SU-DHL-6 (cell line): ENCODE measurements around the gene RHEB.

Experiments used
- H2AFZ ChIP-seq: fragments of 200-600 bp; sonication (generic); 2 replicates; pipeline ENCODE4 v1.6.1; 2014; ENCODE audit warnings: low read depth, mild to moderate bottlenecking, moderate library complexity, mixed read lengths, antibody characterized with exemption, low read length; ENCODE audit not compliant: severe bottlenecking
- H3F3A ChIP-seq: fragments of 200-600 bp; shearing (Covaris generic); 2 replicates; pipeline ENCODE4 v1.6.0; 2016; ENCODE audit warnings: antibody characterized with exemption, mild to moderate bottlenecking; ENCODE audit not compliant: insufficient read depth
- H3K27ac ChIP-seq: fragments of 200-600 bp; sonication (generic); 2 replicates; pipeline ENCODE4 v1.5.1; 2016; ENCODE audit warnings: low read depth, mild to moderate bottlenecking, low read length, moderate library complexity, mixed read lengths
- H3K27me3 ChIP-seq: fragments of 200-600 bp; sonication (generic), shearing (Covaris generic); 2 replicates; pipeline ENCODE4 v1.6.0; 2014; ENCODE audit warnings: mild to moderate bottlenecking, low read length
- H3K36me3 ChIP-seq: fragments of 200-600 bp; sonication (generic); 2 replicates; pipeline ENCODE4 v1.6.1; 2014; ENCODE audit warnings: mild to moderate bottlenecking, low read length, mixed read lengths
- H3K4me2 ChIP-seq: fragments of 300-600, 200-600 bp; shearing (Covaris generic), sonication (generic); 2 replicates; pipeline ENCODE4 v1.6.0; 2014; ENCODE audit warnings: low read length, low read depth, mild to moderate bottlenecking; ENCODE audit not compliant: poor library complexity, severe bottlenecking
- H3K4me3 ChIP-seq: fragments of 200-600 bp; sonication (generic); 2 replicates; pipeline ENCODE4 v1.5.1; 2014; ENCODE audit warnings: antibody characterized with exemption, low read length, mild to moderate bottlenecking, mixed read lengths; ENCODE audit not compliant: insufficient read depth, poor library complexity, severe bottlenecking
- H3K79me2 ChIP-seq: fragments of 200-600 bp; sonication (generic); 2 replicates; pipeline ENCODE4 v1.6.1; 2014; ENCODE audit warnings: mild to moderate bottlenecking, low read length, moderate library complexity; ENCODE audit not compliant: insufficient read depth
- H3K9ac ChIP-seq: fragments of 200-600 bp; sonication (generic); 2 replicates; pipeline ENCODE4 v1.7.0; 2014; ENCODE audit warnings: mild to moderate bottlenecking, low read length
- H3K9me2 ChIP-seq: fragments of 200-600 bp; sonication (generic); replicated peaks from 2 replicates; pipeline ENCODE4 v1.6.1; 2014; ENCODE audit warnings: low read length; ENCODE audit not compliant: insufficient read depth
- H3K9me3 ChIP-seq: fragments of 200-600 bp; sonication (generic); 2 replicates; pipeline ENCODE4 v1.6.1; 2014; ENCODE audit warnings: low read length, mixed read lengths; ENCODE audit not compliant: insufficient read depth
- H4K20me1 ChIP-seq: fragments of 200-600 bp; sonication (generic); 2 replicates; pipeline ENCODE4 v1.6.1; 2014; ENCODE audit warnings: low read depth, mild to moderate bottlenecking, antibody characterized with exemption, low read length, moderate library complexity, mixed read lengths
- EZH2phosphoT487 ChIP-seq: fragments of 200-600 bp; sonication (generic), shearing (Covaris generic); conservative IDR thresholded peaks from 2 replicates; pipeline ENCODE4 v1.6.1; 2018; ENCODE audit warnings: mild to moderate bottlenecking, antibody characterized with exemption, low read length, moderate library complexity, mixed read lengths
- TF ChIP-seq, protein P1 (sequence below): fragments of 200-600 bp; sonication (generic); IDR thresholded peaks from one replicate; pipeline ENCODE4 v1.5.1; 2017; ENCODE audit warnings: antibody characterized with exemption, mild to moderate bottlenecking, low read length, moderate library complexity; ENCODE audit not compliant: insufficient read depth, poor library complexity, severe bottlenecking

The RHEB gene

DNA sequence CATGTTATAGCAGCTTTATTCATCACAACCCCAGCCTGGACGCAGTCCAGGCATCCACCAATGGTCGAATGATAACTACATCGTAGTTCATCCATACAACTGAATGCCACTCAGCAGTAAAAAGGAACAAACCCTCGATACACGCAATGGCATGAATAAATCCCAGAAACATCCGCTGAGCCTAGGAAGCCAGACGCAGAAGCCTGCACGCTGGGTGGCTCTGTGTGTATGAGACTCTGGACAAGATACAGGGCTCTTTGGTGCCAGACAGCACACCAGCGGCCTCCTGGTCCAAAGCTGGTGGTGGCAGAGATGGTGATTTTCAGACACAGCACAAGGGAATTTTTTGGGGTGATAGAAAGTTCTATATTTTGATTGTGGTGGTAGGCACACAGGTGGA is 69.7 kb downstream of the RHEB start:
- H2AFZ ChIP-seq = no peak overlapping the region
- H3F3A ChIP-seq = no peaks in the 10 kb centered on the region
- no peak overlapping the region for H3K4me3 ChIP-seq
- H3K36me3 ChIP-seq = no peaks in the 10 kb centered on the region
- no peak for TF ChIP-seq EZH2phosphoT487
- TF ChIP-seq, protein P1, sequence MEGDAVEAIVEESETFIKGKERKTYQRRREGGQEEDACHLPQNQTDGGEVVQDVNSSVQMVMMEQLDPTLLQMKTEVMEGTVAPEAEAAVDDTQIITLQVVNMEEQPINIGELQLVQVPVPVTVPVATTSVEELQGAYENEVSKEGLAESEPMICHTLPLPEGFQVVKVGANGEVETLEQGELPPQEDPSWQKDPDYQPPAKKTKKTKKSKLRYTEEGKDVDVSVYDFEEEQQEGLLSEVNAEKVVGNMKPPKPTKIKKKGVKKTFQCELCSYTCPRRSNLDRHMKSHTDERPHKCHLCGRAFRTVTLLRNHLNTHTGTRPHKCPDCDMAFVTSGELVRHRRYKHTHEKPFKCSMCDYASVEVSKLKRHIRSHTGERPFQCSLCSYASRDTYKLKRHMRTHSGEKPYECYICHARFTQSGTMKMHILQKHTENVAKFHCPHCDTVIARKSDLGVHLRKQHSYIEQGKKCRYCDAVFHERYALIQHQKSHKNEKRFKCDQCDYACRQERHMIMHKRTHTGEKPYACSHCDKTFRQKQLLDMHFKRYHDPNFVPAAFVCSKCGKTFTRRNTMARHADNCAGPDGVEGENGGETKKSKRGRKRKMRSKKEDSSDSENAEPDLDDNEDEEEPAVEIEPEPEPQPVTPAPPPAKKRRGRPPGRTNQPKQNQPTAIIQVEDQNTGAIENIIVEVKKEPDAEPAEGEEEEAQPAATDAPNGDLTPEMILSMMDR = no peak
- no peaks in the 10 kb centered on the region for H3K27me3 ChIP-seq
- H3K27ac ChIP-seq = no peak overlapping the region
- H3K79me2 ChIP-seq = no peaks in the 10 kb centered on the region
- no peak overlapping the region for H3K9ac ChIP-seq
- no peaks in the 10 kb centered on the region for H3K9me2 ChIP-seq
- H3K9me3 ChIP-seq = no peaks in the 10 kb centered on the region
- no peaks in the 10 kb centered on the region for H4K20me1 ChIP-seq
- H3K4me2 ChIP-seq = no peak overlapping the region

DNA sequence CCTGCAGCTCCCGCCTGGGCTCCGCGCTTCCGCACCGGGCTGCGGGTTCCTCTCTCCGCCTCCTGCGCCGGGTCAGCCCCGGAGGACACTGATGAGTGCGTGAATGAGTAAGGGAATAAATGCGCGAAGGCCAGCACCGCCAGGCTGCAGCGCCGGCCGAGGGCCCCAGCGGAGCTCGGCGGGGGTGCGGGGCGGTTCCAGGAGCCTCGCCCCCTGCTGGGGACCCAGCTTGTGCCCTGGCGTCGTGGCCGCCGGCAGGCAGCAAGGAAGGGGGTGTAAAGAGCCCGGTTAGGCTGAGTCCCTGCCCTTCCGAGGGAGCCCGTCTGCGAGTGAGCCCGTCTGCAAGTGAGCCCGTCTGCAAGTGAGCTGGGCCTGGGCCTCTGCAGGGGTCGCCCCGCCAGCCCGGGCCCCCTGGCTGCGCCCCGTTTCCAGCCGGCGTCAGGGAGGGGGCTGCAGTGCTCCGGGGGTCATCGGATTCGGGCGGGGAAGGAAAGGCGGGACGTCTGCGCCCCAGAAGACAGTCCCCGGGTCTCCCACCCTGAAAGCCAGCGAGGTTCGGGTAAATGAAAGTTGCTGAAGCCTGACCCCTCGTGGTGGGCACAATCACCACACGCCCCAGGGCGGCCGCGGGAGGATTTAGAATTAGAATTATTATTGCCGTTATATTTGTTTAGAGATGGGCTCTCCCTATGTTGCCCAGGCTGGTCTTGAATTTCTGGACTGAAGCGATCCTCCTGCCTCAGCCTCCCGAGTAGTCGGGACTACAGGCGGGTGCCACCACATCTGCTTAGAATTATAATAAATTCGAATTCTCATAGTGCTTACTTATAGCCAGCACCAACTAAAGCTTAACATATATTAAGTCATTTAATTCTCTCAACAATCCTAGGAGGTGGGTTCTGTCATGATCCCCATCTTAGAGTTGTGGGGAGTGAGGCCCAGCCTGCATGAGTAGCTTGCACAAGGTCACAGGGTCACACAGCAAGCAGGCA is 71.1 kb downstream of the RHEB start:
- no peaks in the 10 kb centered on the region for H3K36me3 ChIP-seq
- H3K27ac ChIP-seq = no peak overlapping the region
- no peak overlapping the region for H3K9ac ChIP-seq
- no peaks in the 10 kb centered on the region for H4K20me1 ChIP-seq
- no peak overlapping the region for H3K4me2 ChIP-seq
- TF ChIP-seq, protein P1 = peak; percentile 55
- TF ChIP-seq EZH2phosphoT487 = no peak
- no peak overlapping the region for H2AFZ ChIP-seq
- H3K4me3 ChIP-seq = no peak overlapping the region
- H3K9me2 ChIP-seq = no peaks in the 10 kb centered on the region
- H3K9me3 ChIP-seq = no peaks in the 10 kb centered on the region
- H3K79me2 ChIP-seq = no peaks in the 10 kb centered on the region
- H3F3A ChIP-seq = no peaks in the 10 kb centered on the region
- H3K27me3 ChIP-seq = no peaks in the 10 kb centered on the region

DNA sequence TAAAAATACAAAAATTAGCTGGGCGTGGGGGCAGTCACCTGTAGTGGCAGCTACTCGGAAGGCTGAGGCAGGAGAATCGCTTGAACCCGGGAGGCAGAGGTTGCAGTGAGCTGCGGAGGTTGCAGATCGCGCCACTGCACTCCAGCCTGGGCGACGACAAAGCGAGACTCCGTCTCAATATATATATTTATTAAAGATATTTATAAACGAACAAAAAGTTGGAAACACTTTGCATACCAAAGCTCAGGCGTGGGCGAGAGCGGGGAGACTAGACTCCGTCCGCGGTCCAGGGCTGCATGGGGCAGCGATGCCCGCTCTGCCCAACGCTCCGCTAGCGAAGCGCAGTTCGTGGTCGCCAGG is 71.8 kb downstream of the RHEB start:
- H3K9ac ChIP-seq = no peak overlapping the region

More for the DNA sequence above, 71.8 kb downstream of the RHEB start:
- Histone ChIP-seq H2AFZ (no peak overlapping the region), H3K27ac (no peak overlapping the region), H3F3A (no peaks in the 10 kb centered on the region), H4K20me1 (no peaks in the 10 kb centered on the region), H3K4me2 (no peak overlapping the region), H3K9me2 (no peaks in the 10 kb centered on the region), H3K36me3 (no peaks in the 10 kb centered on the region), H3K4me3 (no peak overlapping the region), H3K79me2 (no peaks in the 10 kb centered on the region), H3K27me3 (no peaks in the 10 kb centered on the region), H3K9me3 (no peaks in the 10 kb centered on the region)
- no peak for TF ChIP-seq EZH2phosphoT487
- TF ChIP-seq, protein P1 = no peak
